MCF 10A (cell line): ENCODE measurements around the gene WDR88. TPM values are rescaled to one million over a fixed set of nuclear protein-coding genes. Genes with fewer than 3 reads are reported as not detected.
A peak's percentile ranks its signal among the peaks of the same experiment; 100 is the strongest.

Source experiments
- BruUV-seq: library from RNA; stranded (reverse); fragments of 400-500 nt; replicated peaks from 2 replicates; lab custom pipeline; 2021; lab: Mats Ljungman, UMichigan
- CTCF ChIA-PET: fragments of 300-600 bp; sonication (Branson Sonifier 250); formaldehyde crosslinking; extraction: SDS; loops from one replicate; lab custom pipeline; 2021; ENCODE audit warnings: antibody characterized with exemption, inconsistent platforms; lab: Yijun Ruan, JAX
- POLR2A ChIA-PET: fragments of 300-600, 350-650 bp; sonication (Branson Sonifier 250); formaldehyde crosslinking; extraction: SDS; loops from one replicate; lab custom pipeline; 2020; ENCODE audit warnings: antibody characterized with exemption, inconsistent platforms; lab: Yijun Ruan, JAX
- DNase-seq: peaks from one replicate; pipeline ENCODE4 v3.0.0-alpha.2; 2018; ENCODE audit not compliant: unreplicated experiment
- H3K27ac Mint-ChIP-seq: one replicate; pipeline ENCODE4 v1.8.0; 2022; ENCODE audit warnings: mild to moderate bottlenecking, low read depth, mixed read lengths; ENCODE audit not compliant: unreplicated experiment
- H3K27me3 Mint-ChIP-seq: one replicate; pipeline ENCODE4 v1.8.0; 2022; ENCODE audit warnings: mixed read lengths; ENCODE audit not compliant: insufficient read depth, unreplicated experiment
- H3K36me3 Mint-ChIP-seq: one replicate; pipeline ENCODE4 v1.8.0; 2022; ENCODE audit warnings: mild to moderate bottlenecking, moderate library complexity, mixed read lengths; ENCODE audit not compliant: insufficient read depth, unreplicated experiment
- H3K4me1 Mint-ChIP-seq: one replicate; pipeline ENCODE4 v1.8.0; 2022; ENCODE audit warnings: mixed read lengths; ENCODE audit not compliant: insufficient read depth, unreplicated experiment
- H3K4me3 Mint-ChIP-seq: one replicate; pipeline ENCODE4 v1.8.0; 2022; ENCODE audit warnings: mild to moderate bottlenecking, moderate library complexity, mixed read lengths; ENCODE audit not compliant: unreplicated experiment
- H3K9me3 Mint-ChIP-seq: one replicate; pipeline ENCODE4 v1.8.0; 2022; ENCODE audit warnings: mixed read lengths; ENCODE audit not compliant: unreplicated experiment
- CTCF ChIP-seq: fragments of 200-600 bp; IDR thresholded peaks from one replicate; pipeline ENCODE4 v1.8.0; 2022; ENCODE audit warnings: antibody characterized with exemption, mild to moderate bottlenecking; ENCODE audit not compliant: unreplicated experiment
- intact Hi-C: fragments of 100-400 bp; cut with micrococcal nuclease; formaldehyde crosslinking; loops from 2 replicates; pipeline ENCODE4 v1.14.1; 2022
- total RNA-seq: library from RNA; stranded (reverse); gene quantifications from 2 replicates; pipeline ENCODE4 v1.2.3, GENCODE V29; 2022

The WDR88 gene
- total RNA-seq, 1 experiment from 2014 or later, result not detected

GRCh38 chr19:33192010-33192409 is 60.1 kb downstream of the WDR88 start:
- Mint-ChIP-seq H3K4me1 (no peaks in the 10 kb centered on the region), H3K27ac (no peak overlapping the region), H3K9me3 (no peaks in the 10 kb centered on the region), H3K27me3 (peaks cover 14% of the 10 kb centered on the region), H3K4me3 (no peak overlapping the region), H3K36me3 (no peaks in the 10 kb centered on the region)
- no TSS peak for BruUV-seq
- intact Hi-C loops, result no loop called here
- ChIA-PET CTCF (interaction anchor here (0.6 to 1.8 kb wide), 3 partner anchors 8 to 1613 kb away, joined by 3 to 7 read pairs (median 4); no protein-coding TSS in a partner anchor), POLR2A (interaction anchor here (4.9 kb wide), 1 partner anchor 15 kb away, joined by 18 read pairs; no protein-coding TSS in a partner anchor)
- no peak for DNase-seq
- TF ChIP-seq CTCF, result no peak

- DNase-seq, result no peak
- intact Hi-C loops, result no loop called here
- Mint-ChIP-seq H3K4me1 (no peaks in the 10 kb centered on the region), H3K9me3 (no peaks in the 10 kb centered on the region), H3K36me3 (no peaks in the 10 kb centered on the region), H3K27me3 (peaks cover 14% of the 10 kb centered on the region), H3K4me3 (peak overlapping the region; percentile 67), H3K27ac (no peak overlapping the region)
- ChIA-PET CTCF (interaction anchor here (1.8 kb wide), 1 partner anchor 10 kb away, joined by 7 read pairs; no protein-coding TSS in a partner anchor), POLR2A (interaction anchor here (4.9 kb wide), 1 partner anchor 16 kb away, joined by 18 read pairs; no protein-coding TSS in a partner anchor)
- no peak for TF ChIP-seq CTCF
- no TSS peak for BruUV-seq
Measured at GRCh38 chr19:33193269-33193864, 61.5 kb downstream of the WDR88 start.

GRCh38 chr19:33193865-33194362 is 62.0 kb downstream of the WDR88 start, which contains the start of gene LRP3:
Gene LRP3 (plus strand): TSS chr19:33194330. CDS start chr19:33194786, 456 bp downstream.
- Mint-ChIP-seq H3K4me3 (peak within 1 kb of the TSS; percentile 72), H3K27ac (peak within 1 kb of the TSS; percentile 31), H3K27me3 (peaks cover 14% of the 10 kb centered on the region), H3K4me1 (no peaks in the 10 kb centered on the region), H3K9me3 (no peaks in the 10 kb centered on the region), H3K36me3 (no peaks in the 10 kb centered on the region)
- CTCF ChIA-PET, result no interaction called here
- POLR2A ChIA-PET, result interaction anchor here (4.9 kb wide), 1 partner anchor 17 kb away, joined by 18 read pairs; no protein-coding TSS in a partner anchor
- TF ChIP-seq CTCF, result no peak
- no peak for DNase-seq
- no TSS peak for BruUV-seq
- intact Hi-C loops, result no loop called here

- ChIA-PET POLR2A (interaction anchor here (4.9 kb wide), 1 partner anchor 17 kb away, joined by 18 read pairs; no protein-coding TSS in a partner anchor), CTCF (interaction anchor here (0.8 kb wide), 1 partner anchor 25 kb away, joined by 3 read pairs; no protein-coding TSS in a partner anchor)
- no peak for TF ChIP-seq CTCF
Measured at GRCh38 chr19:33194532-33194885, 62.6 kb downstream of the WDR88 start.

More at GRCh38 chr19:33194532-33194885, 62.6 kb downstream of the WDR88 start:
- H3K27me3 Mint-ChIP-seq, result peaks cover 14% of the 10 kb centered on the region
- peak overlapping the region; percentile 72 for H3K4me3 Mint-ChIP-seq
- H3K27ac Mint-ChIP-seq, result no peak overlapping the region
- no peak for DNase-seq
- H3K36me3 Mint-ChIP-seq, result no peaks in the 10 kb centered on the region
- intact Hi-C loops, result no loop called here
- no TSS peak for BruUV-seq
- H3K4me1 Mint-ChIP-seq, result no peaks in the 10 kb centered on the region
- H3K9me3 Mint-ChIP-seq, result no peaks in the 10 kb centered on the region
